ENCODE results near the gene RPS15.

Gene RPS15

GRCh38 chr19:1447504-1447903 lies 9.3 kb downstream of the RPS15 start:
- DNase-seq (ENCODE audit: low read depth, low spot score): no peak
- H3K27me3 ChIP-seq (ENCODE audit: insufficient read depth, insufficient read length): peaks cover 67% of the 10 kb centered on the region
- peaks cover 24% of the 10 kb centered on the region for H3K4me1 ChIP-seq (ENCODE audit: insufficient read depth, insufficient read length)

GRCh38 chr19:1447944-1448343 lies 9.7 kb downstream of the RPS15 start:
- Histone ChIP-seq H3K4me1 (ENCODE audit: insufficient read depth, insufficient read length) (peaks cover 29% of the 10 kb centered on the region), H3K9me3 (ENCODE audit: insufficient read depth, low read length) (no peaks in the 10 kb centered on the region), H3K36me3 (ENCODE audit: insufficient read depth, insufficient read length, low read length) (peaks cover 2% of the 10 kb centered on the region), H3K27me3 (ENCODE audit: insufficient read depth, insufficient read length) (peaks cover 71% of the 10 kb centered on the region), H3K4me3 (ENCODE audit: insufficient read length, low read depth) (no peak overlapping the region), H3K9ac (ENCODE audit: insufficient read length, low read depth) (no peak overlapping the region)
- DNase-seq (ENCODE audit: low read depth, low spot score): no peak
- TF ChIP-seq YY1 (IDR thresholded peaks at IDR 0.05; ENCODE audit: insufficient read depth, insufficient read length) (no peak), SUZ12 (IDR thresholded peaks at IDR 0.05; ENCODE audit: extremely low read depth, insufficient read depth, insufficient read length) (no peak), ZNF274 (IDR thresholded peaks at IDR 0.05; ENCODE audit: low read depth, low read length) (no peak)

More at GRCh38 chr19:1447504-1447903, 9.3 kb downstream of the RPS15 start:
- no peaks in the 10 kb centered on the region for H3K9me3 ChIP-seq (ENCODE audit: insufficient read depth, low read length)
- no peak for TF ChIP-seq YY1 (IDR thresholded peaks at IDR 0.05; ENCODE audit: insufficient read depth, insufficient read length)
- no peak for TF ChIP-seq ZNF274 (IDR thresholded peaks at IDR 0.05; ENCODE audit: low read depth, low read length)
- TF ChIP-seq SUZ12 (IDR thresholded peaks at IDR 0.05; ENCODE audit: extremely low read depth, insufficient read depth, insufficient read length): no peak
- H3K4me3 ChIP-seq (ENCODE audit: insufficient read length, low read depth): no peak overlapping the region
- H3K36me3 ChIP-seq (ENCODE audit: insufficient read depth, insufficient read length, low read length): peaks cover 6% of the 10 kb centered on the region
- no peak overlapping the region for H3K9ac ChIP-seq (ENCODE audit: insufficient read length, low read depth)

- TF ChIP-seq ZNF274 (IDR thresholded peaks at IDR 0.05; ENCODE audit: low read depth, low read length): no peak
- TF ChIP-seq SUZ12 (IDR thresholded peaks at IDR 0.05; ENCODE audit: extremely low read depth, insufficient read depth, insufficient read length): peak; percentile 22
- no peak for TF ChIP-seq YY1 (IDR thresholded peaks at IDR 0.05; ENCODE audit: insufficient read depth, insufficient read length)
- peaks cover 86% of the 10 kb centered on the region for H3K27me3 ChIP-seq (ENCODE audit: insufficient read depth, insufficient read length)
- no peaks in the 10 kb centered on the region for H3K9me3 ChIP-seq (ENCODE audit: insufficient read depth, low read length)
These were observed 11.6 kb downstream of the RPS15 start, which contains the start of gene APC2 for GRCh38 chr19:1449467-1450442. APC2 (plus strand) TSS chr19:1450121; CDS start chr19:1453002, 2,881 bp downstream.

GRCh38 chr19:1450735-1451731 lies 12.8 kb downstream of the RPS15 start:
- H3K9me3 ChIP-seq (ENCODE audit: insufficient read depth, low read length): no peaks in the 10 kb centered on the region
- no peaks in the 10 kb centered on the region for H3K36me3 ChIP-seq (ENCODE audit: insufficient read depth, insufficient read length, low read length)
- no peak overlapping the region for H3K9ac ChIP-seq (ENCODE audit: insufficient read length, low read depth)
- H3K4me1 ChIP-seq (ENCODE audit: insufficient read depth, insufficient read length): peaks cover 34% of the 10 kb centered on the region
- TF ChIP-seq SUZ12 (IDR thresholded peaks at IDR 0.05; ENCODE audit: extremely low read depth, insufficient read depth, insufficient read length) (no peak), YY1 (IDR thresholded peaks at IDR 0.05; ENCODE audit: insufficient read depth, insufficient read length) (no peak), ZNF274 (IDR thresholded peaks at IDR 0.05; ENCODE audit: low read depth, low read length) (no peak)
- H3K4me3 ChIP-seq (ENCODE audit: insufficient read length, low read depth): no peak overlapping the region
- H3K27me3 ChIP-seq (ENCODE audit: insufficient read depth, insufficient read length): peaks cover 89% of the 10 kb centered on the region
- no peak for DNase-seq (ENCODE audit: low read depth, low spot score)

More at GRCh38 chr19:1449467-1450442, 11.6 kb downstream of the RPS15 start, which contains the start of gene APC2:
- Histone ChIP-seq H3K9ac (ENCODE audit: insufficient read length, low read depth) (no peak within 1 kb of the TSS), H3K36me3 (ENCODE audit: insufficient read depth, insufficient read length, low read length) (no peaks in the 10 kb centered on the region), H3K4me1 (ENCODE audit: insufficient read depth, insufficient read length) (peaks cover 33% of the 10 kb centered on the region), H3K4me3 (ENCODE audit: insufficient read length, low read depth) (no peak within 1 kb of the TSS)
- no peak for DNase-seq (ENCODE audit: low read depth, low spot score)

- H3K4me3 ChIP-seq (ENCODE audit: insufficient read length, low read depth): no peak overlapping the region
These were observed 14.0 kb downstream of the RPS15 start for GRCh38 chr19:1451916-1452801.

More at GRCh38 chr19:1451916-1452801, 14.0 kb downstream of the RPS15 start:
- DNase-seq (ENCODE audit: low read depth, low spot score): no peak
- Histone ChIP-seq H3K9me3 (ENCODE audit: insufficient read depth, low read length) (no peaks in the 10 kb centered on the region), H3K27me3 (ENCODE audit: insufficient read depth, insufficient read length) (peaks cover 84% of the 10 kb centered on the region), H3K9ac (ENCODE audit: insufficient read length, low read depth) (peak overlapping the region; percentile 9), H3K36me3 (ENCODE audit: insufficient read depth, insufficient read length, low read length) (no peaks in the 10 kb centered on the region), H3K4me1 (ENCODE audit: insufficient read depth, insufficient read length) (peaks cover 37% of the 10 kb centered on the region)
- TF ChIP-seq SUZ12 (IDR thresholded peaks at IDR 0.05; ENCODE audit: extremely low read depth, insufficient read depth, insufficient read length) (no peak), ZNF274 (IDR thresholded peaks at IDR 0.05; ENCODE audit: low read depth, low read length) (no peak), YY1 (IDR thresholded peaks at IDR 0.05; ENCODE audit: insufficient read depth, insufficient read length) (no peak)
